Suprapubic skin (tissue), 4 donors: Measurements from ENCODE around the gene PFKP. TPM values are rescaled to one million over a fixed set of nuclear protein-coding genes. Genes with fewer than 3 reads are reported as not detected.

Source experiments
- DNase-seq, 2 donors: peaks; one replicate each; pipeline ENCODE4 v3.0.0-alpha.2; 2019; ENCODE audit warnings: low spot score in 2 of 2
- H3K27ac ChIP-seq: fragments of 200-600 bp; sonication (generic); one replicate; pipeline ENCODE4 v1.5.1; 2019
- H3K27me3 ChIP-seq: fragments of 200-600 bp; sonication (generic); one replicate; pipeline ENCODE4 v1.5.1; 2019
- H3K36me3 ChIP-seq: fragments of 200-600 bp; sonication (generic); one replicate; pipeline ENCODE4 v1.5.1; 2019
- H3K4me1 ChIP-seq: fragments of 200-600 bp; sonication (generic); one replicate; pipeline ENCODE4 v1.5.1; 2019
- H3K4me3 ChIP-seq: fragments of 200-600 bp; sonication (generic); one replicate; pipeline ENCODE4 v1.5.1; 2019; ENCODE audit warnings: mild to moderate bottlenecking
- H3K9me3 ChIP-seq: fragments of 200-600 bp; sonication (generic); one replicate; pipeline ENCODE4 v1.5.1; 2019
- EP300 ChIP-seq: sonication (generic); formaldehyde crosslinking; IDR thresholded peaks from one replicate; pipeline ENCODE4 v1.6.1; 2017; ENCODE audit warnings: antibody characterized with exemption
- POLR2A ChIP-seq, 2 donors: fragments of 450-650 bp; IDR thresholded peaks; one replicate each; pipeline ENCODE4 v1.6.1; 2017; ENCODE audit warnings: antibody characterized with exemption in 2 of 2, mild to moderate bottlenecking in 2 of 2, moderate library complexity in 2 of 2
- POLR2AphosphoS5 ChIP-seq, 3 donors: sonication (generic); formaldehyde crosslinking; IDR thresholded peaks; one replicate each; pipeline ENCODE4 v1.6.1; 2017; ENCODE audit warnings: antibody characterized with exemption in 3 of 3
- WGBS: methylation state at CpG from one replicate; pipeline ENCODE4 v1.1.5; 2018; 5-methylcytosine and 5-hydroxymethylcytosine counted together
- total RNA-seq, 4 donors: library from RNA; depleted of rRNA; stranded (reverse); fragments of >200 nt; gene quantifications; one replicate each; pipeline ENCODE4 v1.1.0, GENCODE V29; 2016
- TF ChIP-seq, protein P1 (sequence below), 2 donors: fragments of 200-600 bp in 1 of 2; fragments of 450-650 bp in 1 of 2; sonication (generic) in 1 of 2; IDR thresholded peaks; one replicate each; pipeline ENCODE4 v1.5.1; 2016 to 2019; ENCODE audit warnings: antibody characterized with exemption in 2 of 2, mild to moderate bottlenecking in 1 of 2, moderate library complexity in 1 of 2

PFKP gene
- total RNA-seq, 4 donors from 2014 or later = 36.7 to 58.9 (median 44.7) TPM

DNA sequence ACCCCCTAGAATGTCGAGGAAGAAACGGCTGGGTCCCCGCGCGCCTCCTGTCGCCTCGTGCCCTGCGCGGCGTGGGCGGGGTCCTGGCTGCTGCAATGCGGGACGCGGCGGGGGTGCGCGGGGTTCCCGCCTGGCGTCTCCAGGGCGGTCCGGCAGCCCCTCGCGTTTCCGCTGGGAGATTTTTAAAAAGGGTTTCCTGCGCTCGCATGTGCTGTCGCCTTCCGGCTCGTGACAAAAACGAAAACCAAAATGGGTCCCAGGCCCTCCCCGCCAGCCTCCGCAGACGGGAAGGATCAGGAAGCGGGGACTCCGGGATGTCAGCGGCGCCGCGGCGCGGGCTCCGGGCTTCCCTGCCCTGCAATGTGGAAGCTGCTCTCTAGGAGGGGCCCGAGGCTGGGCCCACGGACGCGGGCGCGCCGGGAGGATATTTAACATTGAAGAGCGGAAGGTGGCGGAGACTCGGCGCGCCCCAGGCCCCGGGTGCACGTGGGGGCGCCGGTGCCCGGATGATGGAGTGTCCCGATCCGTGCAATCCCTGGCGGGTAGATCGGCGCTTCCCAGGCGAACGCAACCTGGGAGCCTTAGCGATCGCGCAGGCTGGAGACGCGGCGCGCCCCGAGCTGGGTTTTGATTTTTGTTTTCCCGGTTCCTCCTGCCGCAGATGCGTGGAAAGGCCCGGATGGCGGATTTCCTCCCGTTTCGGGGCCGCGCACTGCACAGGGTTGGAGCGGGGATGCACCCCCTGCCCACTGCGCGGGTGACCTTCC lies 1.0 kb downstream of the PFKP start:
- 0% methylated on average over 11 of the region's 86 CpGs for WGBS
- Histone ChIP-seq H3K4me1 (peaks cover 29% of the 10 kb centered on the region), H3K4me3 (peak overlapping the region; percentile 75), H3K27ac (peak overlapping the region; percentile 73), H3K36me3 (no peaks in the 10 kb centered on the region), H3K27me3 (peaks cover 9% of the 10 kb centered on the region), H3K9me3 (no peaks in the 10 kb centered on the region)
- DNase-seq = peak in 1 of 2 donors; percentile 78
- TF ChIP-seq POLR2AphosphoS5 (IDR thresholded peaks at IDR 0.05) (peak in 1 of 3 donors; percentile 7), EP300 (no peak), POLR2A (IDR thresholded peaks at IDR 0.05) (no peak)
- TF ChIP-seq, protein P1, sequence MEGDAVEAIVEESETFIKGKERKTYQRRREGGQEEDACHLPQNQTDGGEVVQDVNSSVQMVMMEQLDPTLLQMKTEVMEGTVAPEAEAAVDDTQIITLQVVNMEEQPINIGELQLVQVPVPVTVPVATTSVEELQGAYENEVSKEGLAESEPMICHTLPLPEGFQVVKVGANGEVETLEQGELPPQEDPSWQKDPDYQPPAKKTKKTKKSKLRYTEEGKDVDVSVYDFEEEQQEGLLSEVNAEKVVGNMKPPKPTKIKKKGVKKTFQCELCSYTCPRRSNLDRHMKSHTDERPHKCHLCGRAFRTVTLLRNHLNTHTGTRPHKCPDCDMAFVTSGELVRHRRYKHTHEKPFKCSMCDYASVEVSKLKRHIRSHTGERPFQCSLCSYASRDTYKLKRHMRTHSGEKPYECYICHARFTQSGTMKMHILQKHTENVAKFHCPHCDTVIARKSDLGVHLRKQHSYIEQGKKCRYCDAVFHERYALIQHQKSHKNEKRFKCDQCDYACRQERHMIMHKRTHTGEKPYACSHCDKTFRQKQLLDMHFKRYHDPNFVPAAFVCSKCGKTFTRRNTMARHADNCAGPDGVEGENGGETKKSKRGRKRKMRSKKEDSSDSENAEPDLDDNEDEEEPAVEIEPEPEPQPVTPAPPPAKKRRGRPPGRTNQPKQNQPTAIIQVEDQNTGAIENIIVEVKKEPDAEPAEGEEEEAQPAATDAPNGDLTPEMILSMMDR (IDR thresholded peaks at IDR 0.05) = peak in 1 of 2 donors; percentile 37

DNA sequence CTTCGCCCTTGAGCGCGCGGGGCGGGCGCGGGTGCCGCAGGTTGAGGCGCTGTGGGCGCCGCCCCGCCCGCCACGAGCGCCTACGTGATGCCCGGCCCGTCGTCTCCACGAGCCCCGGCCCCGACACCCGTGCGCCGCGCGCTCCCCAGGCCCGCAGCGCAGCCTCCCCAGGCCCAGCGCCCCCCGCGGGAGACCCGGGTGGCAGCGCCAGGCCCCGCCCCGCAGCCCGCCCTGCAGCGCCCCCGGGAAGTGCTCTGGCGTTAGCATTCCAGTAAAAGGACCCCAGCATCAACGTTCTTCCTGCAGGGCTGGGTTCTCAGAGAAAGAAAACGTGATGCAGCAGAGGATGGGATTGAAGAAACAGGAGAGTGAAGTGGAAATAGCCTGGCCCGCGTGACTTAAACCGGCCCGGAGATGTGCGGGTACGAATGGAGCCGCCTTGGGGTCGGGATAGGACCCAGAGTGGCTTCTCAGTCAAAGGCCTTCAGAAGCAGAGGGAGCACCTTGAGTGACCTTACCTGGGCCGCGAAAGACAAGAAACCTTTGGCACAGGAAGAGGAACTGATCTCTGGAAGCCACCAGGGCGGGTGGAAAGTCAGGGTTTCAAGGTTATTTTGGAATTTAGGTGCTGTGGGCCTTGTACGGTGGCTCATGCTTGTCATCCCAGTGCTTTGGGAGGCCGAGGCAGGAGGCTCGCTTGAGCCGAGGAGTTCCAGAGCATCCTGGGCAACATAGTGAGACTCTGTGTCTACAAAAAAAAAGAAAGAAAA lies 1.8 kb downstream of the PFKP start:
- Histone ChIP-seq H3K27ac (peak overlapping the region; percentile 73), H3K4me1 (peaks cover 34% of the 10 kb centered on the region), H3K9me3 (no peaks in the 10 kb centered on the region), H3K4me3 (peak overlapping the region; percentile 75), H3K27me3 (peaks cover 9% of the 10 kb centered on the region), H3K36me3 (no peaks in the 10 kb centered on the region)
- WGBS = 33% methylated on average over 30 of the region's 57 CpGs
- TF ChIP-seq, protein P1 (IDR thresholded peaks at IDR 0.05) = no peak
- TF ChIP-seq POLR2A (IDR thresholded peaks at IDR 0.05) (no peak), EP300 (no peak)
- DNase-seq = no peak

DNA sequence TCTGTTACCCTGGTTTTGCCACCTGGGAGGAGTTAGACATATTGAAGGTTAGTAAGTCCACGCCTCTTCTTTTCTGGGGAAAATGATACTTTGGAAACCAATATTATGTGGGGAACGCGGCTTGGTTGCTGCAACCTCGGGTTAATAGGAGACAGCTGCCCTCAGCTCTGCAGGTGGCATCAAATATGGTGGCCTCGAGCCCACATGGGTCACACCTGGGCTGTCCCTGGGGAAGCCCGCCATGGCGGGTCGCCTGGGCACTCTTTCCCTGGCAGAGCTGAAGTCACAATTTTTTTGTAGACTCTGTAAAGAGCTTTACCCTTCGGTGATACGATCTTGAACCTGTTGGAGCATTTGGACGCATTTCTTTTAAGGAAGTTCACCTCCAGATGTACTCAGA lies 2.5 kb downstream of the PFKP start:
- Histone ChIP-seq H3K4me3 (no peak overlapping the region), H3K9me3 (no peaks in the 10 kb centered on the region), H3K4me1 (peaks cover 38% of the 10 kb centered on the region), H3K27ac (no peak overlapping the region), H3K36me3 (no peaks in the 10 kb centered on the region), H3K27me3 (peaks cover 9% of the 10 kb centered on the region)
- no peak for DNase-seq
- TF ChIP-seq POLR2AphosphoS5 (IDR thresholded peaks at IDR 0.05) (no peak), POLR2A (IDR thresholded peaks at IDR 0.05) (no peak)
- TF ChIP-seq, protein P1 (IDR thresholded peaks at IDR 0.05) = no peak
- WGBS = 97% methylated on average over 11 of the region's 11 CpGs

DNA sequence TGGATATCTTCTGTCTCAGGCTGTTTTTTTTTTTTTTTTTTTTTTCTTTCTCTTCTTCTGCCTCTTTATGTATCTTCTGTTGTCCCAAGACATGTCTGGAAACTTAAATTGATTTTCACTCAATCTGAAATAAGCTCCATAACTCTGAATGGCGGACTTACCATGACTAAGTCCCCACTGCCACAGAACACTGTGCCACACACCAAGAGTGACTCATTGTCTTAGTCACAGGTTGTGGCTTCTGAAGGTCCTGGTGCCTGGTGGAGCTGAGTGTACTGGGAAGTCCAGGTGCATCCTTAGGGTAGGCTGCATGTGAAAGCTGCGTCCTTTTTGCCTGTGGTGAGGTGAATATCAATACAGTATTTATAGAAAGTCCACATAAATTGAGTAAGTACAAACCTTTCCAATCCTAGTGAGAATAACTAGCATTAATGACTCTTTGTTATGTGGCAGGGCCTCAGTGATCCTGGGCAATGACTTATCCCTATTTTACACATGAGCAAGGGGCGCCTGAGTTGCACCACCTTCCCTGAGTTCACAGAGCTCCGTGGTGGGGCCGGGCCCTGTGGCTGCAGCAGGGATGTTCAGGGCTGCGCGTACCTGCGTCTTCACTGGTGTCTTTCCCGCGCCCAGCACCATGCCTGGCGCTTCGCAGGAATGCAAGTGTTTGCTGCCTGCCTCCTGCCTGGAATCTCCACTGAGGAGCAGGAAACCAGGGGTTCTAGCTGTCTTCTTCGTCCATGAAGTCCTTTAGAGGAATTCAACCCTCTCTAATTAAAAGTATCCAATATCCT lies 4.3 kb downstream of the PFKP start:
- no peak overlapping the region for H3K27ac ChIP-seq
- no peaks in the 10 kb centered on the region for H3K9me3 ChIP-seq
- WGBS = 93% methylated on average over 11 of the region's 13 CpGs
- H3K27me3 ChIP-seq = peaks cover 7% of the 10 kb centered on the region
- no peak overlapping the region for H3K4me3 ChIP-seq
- peaks cover 32% of the 10 kb centered on the region for H3K4me1 ChIP-seq
- TF ChIP-seq POLR2AphosphoS5 (IDR thresholded peaks at IDR 0.05) (no peak), EP300 (no peak), POLR2A (IDR thresholded peaks at IDR 0.05) (no peak)
- TF ChIP-seq, protein P1 (IDR thresholded peaks at IDR 0.05) = no peak
- DNase-seq = no peak
- no peaks in the 10 kb centered on the region for H3K36me3 ChIP-seq
